H1 (cell line): ENCODE results near the gene DPP4. TPM values are rescaled to one million over a fixed set of nuclear protein-coding genes. Genes with fewer than 3 reads are reported as not detected.

Experiments
- CTCF ChIA-PET: fragments of 300-600 bp; sonication (Branson Sonifier 250); formaldehyde crosslinking; loops from one replicate; lab custom pipeline; 2021; ENCODE audit not compliant: partially characterized antibody; lab: Charles Lee
- POLR2A ChIA-PET: fragments of 300-600 bp; sonication (Branson Sonifier 250); formaldehyde crosslinking; loops from one replicate; lab custom pipeline; 2021; ENCODE audit warnings: inconsistent platforms; ENCODE audit not compliant: partially characterized antibody; lab: Charles Lee
- DNase-seq, 2 experiments: peaks; one replicate each; pipeline versions ENCODE4 v3.0.0 to v3.0.0-alpha.2; 2010 to 2022; ENCODE audit warnings: low spot score in 2 of 2, low read depth in 1 of 2, mixed read lengths in 1 of 2
- FAIRE-seq: peaks from 2 replicates; lab custom pipeline; 2011; peaks lifted over from hg19 to GRCh38; lab: Jason Lieb, UNC
- H2AFZ ChIP-seq: 2 replicates; pipeline ENCODE4 v1.8.1; 2012; ENCODE audit warnings: low read length, inconsistent platforms
- H2AK5ac ChIP-seq: 2 replicates; pipeline ENCODE4 v1.6.1; 2013; ENCODE audit warnings: low read depth, low read length
- H2BK120ac ChIP-seq: replicated peaks from 2 replicates; pipeline ENCODE3; 2013; ENCODE audit warnings: low read depth, low read length, inconsistent platforms
- H2BK12ac ChIP-seq: 2 replicates; pipeline ENCODE4 v1.6.1; 2013; ENCODE audit warnings: low read depth, low read length
- H2BK15ac ChIP-seq: 2 replicates; pipeline ENCODE4 v1.6.1; 2013; ENCODE audit warnings: low read length
- H2BK20ac ChIP-seq: 2 replicates; pipeline ENCODE4 v1.6.1; 2013; ENCODE audit warnings: low read length
- H2BK5ac ChIP-seq: 2 replicates; pipeline ENCODE4 v1.6.1; 2013; ENCODE audit warnings: low read depth, low read length
- H3K14ac ChIP-seq: 2 replicates; pipeline ENCODE4 v1.6.1; 2013; ENCODE audit warnings: inconsistent platforms; ENCODE audit not compliant: insufficient read length
- H3K18ac ChIP-seq: 2 replicates; pipeline ENCODE4 v1.6.1; 2013; ENCODE audit warnings: low read length; ENCODE audit errors: extremely low read depth
- H3K23ac ChIP-seq: 2 replicates; pipeline ENCODE4 v1.6.1; 2013; ENCODE audit warnings: inconsistent platforms; ENCODE audit not compliant: insufficient read length
- H3K23me2 ChIP-seq: 2 replicates; pipeline ENCODE4 v1.6.1; 2013; ENCODE audit warnings: low read depth, low read length
- H3K27ac ChIP-seq: 2 replicates; pipeline ENCODE4 v1.6.1; 2011; ENCODE audit warnings: low read depth, low read length, inconsistent platforms
- H3K27me3 ChIP-seq, 4 experiments: replicated peaks in 1 of 4; 1 replicate in 1 of 4; 2 replicates in 3 of 4; pipeline versions ENCODE4 v1.6.1 to v1.8.1; 2011 to 2013; ENCODE audit warnings: low read length in 3 of 4, mild to moderate bottlenecking in 3 of 4, inconsistent platforms in 2 of 4, mixed read lengths in 2 of 4, moderate library complexity in 1 of 4; ENCODE audit not compliant: control insufficient read depth in 3 of 4, insufficient read depth in 3 of 4; ENCODE audit errors: extremely low read depth in 1 of 4
- H3K36me3 ChIP-seq, 4 experiments: 2 replicates each; pipeline versions ENCODE4 v1.6.1 to v1.8.1; 2011 to 2013; ENCODE audit warnings: mild to moderate bottlenecking in 4 of 4, low read length in 3 of 4, moderate library complexity in 2 of 4, control low read depth in 1 of 4, inconsistent platforms in 1 of 4; ENCODE audit not compliant: insufficient read depth in 4 of 4, control insufficient read depth in 2 of 4
- H3K4ac ChIP-seq: replicated peaks from 2 replicates; pipeline ENCODE3; 2013; ENCODE audit warnings: low read length, low read depth, mixed read lengths, inconsistent platforms; ENCODE audit not compliant: insufficient read length
- H3K4me1 ChIP-seq, 4 experiments: replicated peaks in 1 of 4; 1 replicate in 1 of 4; 2 replicates in 3 of 4; pipeline versions ENCODE4 v1.6.1 to v1.8.1; 2011 to 2013; ENCODE audit warnings: low read length in 3 of 4, inconsistent platforms in 2 of 4, mixed read lengths in 1 of 4; ENCODE audit not compliant: insufficient read depth in 4 of 4, control insufficient read depth in 3 of 4
- H3K4me2 ChIP-seq, 2 experiments: 2 replicates each; pipeline versions ENCODE4 v1.6.1 to v1.8.1; 2011 to 2013; ENCODE audit warnings: low read depth in 2 of 2, low read length in 2 of 2, control low read depth in 1 of 2, inconsistent platforms in 1 of 2, mild to moderate bottlenecking in 1 of 2; ENCODE audit not compliant: insufficient read depth in 1 of 2
- H3K4me3 ChIP-seq, 4 experiments: fragments of 200-600, 300-600 bp in 1 of 4; sonication (generic), shearing (Covaris generic), sonication (Bioruptor Twin) in 1 of 4; 2 replicates each; pipeline versions ENCODE4 v1.5.1 to v1.8.1; 2011 to 2016; ENCODE audit warnings: low read length in 4 of 4, low read depth in 3 of 4, control low read depth in 2 of 4, inconsistent platforms in 2 of 4, mild to moderate bottlenecking in 2 of 4, mixed read lengths in 1 of 4, moderate library complexity in 1 of 4; ENCODE audit not compliant: insufficient read depth in 2 of 4; ENCODE audit errors: extremely low read depth in 1 of 4
- H3K56ac ChIP-seq: replicated peaks from 2 replicates; pipeline ENCODE3; 2013; ENCODE audit warnings: low read depth, mild to moderate bottlenecking, mixed read lengths, low read length, inconsistent platforms; ENCODE audit not compliant: insufficient read length
- H3K79me1 ChIP-seq: 2 replicates; pipeline ENCODE4 v1.6.1; 2013; ENCODE audit warnings: low read depth, low read length, control low read depth
- H3K79me2 ChIP-seq, 2 experiments: 2 replicates each; pipeline versions ENCODE4 v1.6.1 to v1.8.1; 2012 to 2013; ENCODE audit warnings: low read length in 2 of 2, mild to moderate bottlenecking in 2 of 2, inconsistent platforms in 1 of 2; ENCODE audit not compliant: insufficient read depth in 2 of 2, control insufficient read depth in 1 of 2
- H3K9ac ChIP-seq, 4 experiments: replicated peaks in 1 of 4; 1 replicate in 1 of 4; 2 replicates in 3 of 4; pipeline versions ENCODE4 v1.6.1 to v1.8.1; 2011 to 2013; ENCODE audit warnings: low read depth in 3 of 4, low read length in 3 of 4, control low read depth in 2 of 4, mild to moderate bottlenecking in 2 of 4, moderate library complexity in 2 of 4, inconsistent platforms in 1 of 4; ENCODE audit errors: extremely low read depth in 1 of 4
- H3K9me3 ChIP-seq, 2 experiments: 2 replicates each; pipeline versions ENCODE4 v1.6.1 to v1.8.1; 2012 to 2013; ENCODE audit warnings: mild to moderate bottlenecking in 2 of 2, moderate library complexity in 2 of 2, control low read depth in 1 of 2, inconsistent platforms in 1 of 2, low read depth in 1 of 2, low read length in 1 of 2, mixed read lengths in 1 of 2; ENCODE audit not compliant: insufficient read depth in 2 of 2
- H4K20me1 ChIP-seq, 2 experiments: replicated peaks in 1 of 2; 2 replicates each; pipeline versions ENCODE3 to v1.8.1; 2011 to 2013; ENCODE audit warnings: inconsistent platforms in 2 of 2, low read length in 2 of 2, mild to moderate bottlenecking in 1 of 2; ENCODE audit not compliant: insufficient read depth in 2 of 2, control insufficient read depth in 1 of 2
- H4K5ac ChIP-seq: 2 replicates; pipeline ENCODE4 v1.6.1; 2013; ENCODE audit warnings: low read length, low read depth, mixed read lengths, inconsistent platforms; ENCODE audit not compliant: insufficient read length
- H4K8ac ChIP-seq: 2 replicates; pipeline ENCODE4 v1.8.0; 2013; ENCODE audit warnings: mild to moderate bottlenecking, moderate library complexity, low read length, inconsistent platforms; ENCODE audit not compliant: insufficient read depth; ENCODE audit errors: extremely low read depth
- H4K91ac ChIP-seq: replicated peaks from 2 replicates; pipeline ENCODE3; 2013; ENCODE audit warnings: low read length, mixed read lengths, inconsistent platforms; ENCODE audit not compliant: insufficient read length
- GTF2F1 ChIP-seq: IDR thresholded peaks from 2 replicates; pipeline ENCODE4 v1.6.1; 2012; ENCODE audit warnings: low read depth, low read length, improper control_type of control experiment, borderline replicate concordance
- PHF8 ChIP-seq: fragments of 200-600 bp; sonication (generic); conservative IDR thresholded peaks from 2 replicates; pipeline ENCODE4 v1.7.1; 2012; ENCODE audit warnings: low read depth, mild to moderate bottlenecking, inconsistent platforms, low read length, moderate library complexity
- TBP ChIP-seq: IDR thresholded peaks from 2 replicates; pipeline ENCODE4 v1.6.1; 2011; ENCODE audit warnings: low read depth, low read length, improper control_type of control experiment
- WGBS, 2 experiments: shearing (Covaris generic) in 1 of 2; methylation state at CpG; one replicate each; pipeline versions ENCODE4 v1.1.6 to v1.1.7; 2013 to 2015; ENCODE audit warnings: low lambda C conversion rate in 2 of 2, mixed read lengths in 2 of 2, inconsistent platforms in 1 of 2, low coverage in 1 of 2, missing lambda C conversion rate in 1 of 2; ENCODE audit not compliant: insufficient replicate concordance in 2 of 2, insufficient coverage in 1 of 2, insufficient read length in 1 of 2; ENCODE audit errors: extremely low coverage in 1 of 2, missing lambda C conversion rate in 1 of 2; 5-methylcytosine and 5-hydroxymethylcytosine counted together
- polyA plus RNA-seq, 7 experiments: library from polyadenylated mRNA; depleted of rRNA in 3 of 7; stranded (reverse) in 5 of 7; unstranded in 2 of 7; fragments of >200 nt in 5 of 7; fragments of 200-250 nt in 2 of 7; gene quantifications; 1 replicate in 5 of 7; 2 replicates in 1 of 7; 4 replicates in 1 of 7; pipeline versions ENCODE4 v1.2.1 to v1.2.3, GENCODE V29; 2011 to 2013; ENCODE audit warnings: missing spikeins in 2 of 7, mixed read lengths in 2 of 7
- total RNA-seq: library from RNA; stranded (reverse); fragmentation: NEBNext Ultra II Directional; extraction: Animal tissue kit (Norgen Biotek cat#: 25700); gene quantifications from 2 replicates; pipeline ENCODE4 v1.2.1, GENCODE V29; 2021

Gene DPP4
- total and polyA plus RNA-seq, 2 of the 8 experiments (the other 6 are each of a cell fraction or from before 2014, with no cell fraction given): 1.3 to 3.1 TPM

- no peak overlapping the region for H3K4ac ChIP-seq
- H2AK5ac ChIP-seq: no peak overlapping the region
- no peaks in the 10 kb centered on the region for H4K20me1 ChIP-seq
- H2BK15ac ChIP-seq: no peak overlapping the region
- no peak overlapping the region for H3K9ac ChIP-seq
- FAIRE-seq (no peak), DNase-seq (no peak)
- H3K4me3 ChIP-seq: no peak overlapping the region
- no peak overlapping the region for H2BK120ac ChIP-seq
- no peak overlapping the region for H2BK12ac ChIP-seq
- H4K5ac ChIP-seq: no peak overlapping the region
- peaks cover 4 to 8% of the 10 kb centered on the region in 2 experiments; a peak in 2 of 4 replicates for H3K9me3 ChIP-seq
- no peaks in the 10 kb centered on the region for H3K27me3 ChIP-seq
- no peak overlapping the region; the same call in 1 of the 2 replicates for H2BK5ac ChIP-seq
- H3K14ac ChIP-seq: no peak overlapping the region
- no peaks in the 10 kb centered on the region for H3K79me2 ChIP-seq
- no peak overlapping the region for H3K27ac ChIP-seq
- no peak overlapping the region for H3K23ac ChIP-seq
- CTCF ChIA-PET: interaction anchor here (1.4 kb wide), 1 partner anchor 115 kb away, joined by 3 read pairs; no protein-coding TSS in a partner anchor
- TF ChIP-seq GTF2F1 (no peak), TBP (no peak), PHF8 (no peak)
- no peaks in the 10 kb centered on the region for H3K23me2 ChIP-seq
- H4K91ac ChIP-seq: no peak overlapping the region
- WGBS, 2 experiments: 88% methylated on average over 2 of the region's 2 CpGs; no CpG with 5 or more reads in 1 of the 2 experiments
- no peaks in the 10 kb centered on the region for H3K79me1 ChIP-seq
- no peaks in the 10 kb centered on the region for H3K36me3 ChIP-seq
- POLR2A ChIA-PET: interaction anchor here (1.0 kb wide), 1 partner anchor 13 kb away, joined by 3 read pairs; the partner anchor contains the start of gene DPP4
- H2AFZ ChIP-seq: no peak overlapping the region
- H4K8ac ChIP-seq: no peak overlapping the region
- H3K4me1 ChIP-seq: peaks cover 0 to 6% (median under 1%) of the 10 kb centered on the region in 4 experiments; a peak in 3 of 7 replicates
- H3K4me2 ChIP-seq: no peak overlapping the region
- H3K56ac ChIP-seq: no peak overlapping the region
- no peak overlapping the region for H2BK20ac ChIP-seq
- no peak overlapping the region for H3K18ac ChIP-seq
These were observed 13.0 kb downstream of the DPP4 start for GRCh38 chr2:162061021-162061420.
